Heart left ventricle (tissue), 16 donors: Measurements from ENCODE around the gene AKNA. TPM values are rescaled to one million over a fixed set of nuclear protein-coding genes. Genes with fewer than 3 reads are reported as not detected.

Source experiments
- ATAC-seq, 4 donors: fragments of 200-7000 bp; cut with Tn5 transposase; one replicate each; pipeline ENCODE4 v1.9.1; 2020 to 2022; ENCODE audit warnings: moderate library complexity in 4 of 4, mild to moderate bottlenecking in 3 of 4, moderate number of reproducible peaks in 1 of 4
- DNase-seq, 5 donors: peaks; one replicate each; pipeline ENCODE4 v3.0.0-alpha.2; 2020
- H3K27ac ChIP-seq, 12 donors: fragments of 200-600 bp; sonication (generic) in 4 of 12; one replicate each; pipeline versions ENCODE4 v1.5.0 to v1.8.0; 2016 to 2022; ENCODE audit warnings: mild to moderate bottlenecking in 2 of 12
- H3K27me3 ChIP-seq, 9 donors: fragments of 200-600 bp; sonication (generic) in 2 of 9; one replicate each; pipeline versions ENCODE4 v1.5.1 to v1.8.0; 2016 to 2022; ENCODE audit warnings: mild to moderate bottlenecking in 3 of 9
- H3K36me3 ChIP-seq, 9 donors: fragments of 200-600 bp; sonication (generic) in 2 of 9; one replicate each; pipeline versions ENCODE4 v1.5.0 to v1.8.0; 2018 to 2022; ENCODE audit warnings: mild to moderate bottlenecking in 2 of 9
- H3K4me1 ChIP-seq, 12 donors: fragments of 200-600 bp; sonication (generic) in 4 of 12; one replicate each; pipeline versions ENCODE4 v1.5.0 to v1.8.0; 2016 to 2022; ENCODE audit warnings: mild to moderate bottlenecking in 3 of 12
- H3K4me3 ChIP-seq, 12 donors: fragments of 200-600 bp; sonication (generic) in 4 of 12; one replicate each; pipeline versions ENCODE4 v1.5.0 to v1.8.0; 2017 to 2022; ENCODE audit warnings: mild to moderate bottlenecking in 9 of 12, moderate library complexity in 4 of 12
- H3K9me3 ChIP-seq, 12 donors: fragments of 200-600 bp; sonication (generic) in 4 of 12; one replicate each; pipeline versions ENCODE4 v1.5.0 to v1.8.0; 2016 to 2022; ENCODE audit warnings: mild to moderate bottlenecking in 1 of 12
- CTCF ChIP-seq, 12 donors: fragments of 200-600 bp; sonication (generic) in 4 of 12; IDR thresholded peaks; one replicate each; pipeline versions ENCODE4 v1.5.0 to v1.8.0; 2018 to 2022; ENCODE audit warnings: antibody characterized with exemption in 12 of 12, mild to moderate bottlenecking in 5 of 12
- POLR2A ChIP-seq, 2 donors: fragments of 450-650 bp; IDR thresholded peaks; one replicate each; pipeline ENCODE4 v1.6.1; 2017; ENCODE audit warnings: antibody characterized with exemption in 2 of 2, mild to moderate bottlenecking in 2 of 2, moderate library complexity in 2 of 2
- WGBS, 4 donors: extraction: QIAGEN DNeasy Blood & Tissue Kit in 2 of 4; methylation state at CpG; one replicate each; pipeline versions ENCODE4 v1.1.5 to v1.1.7; 2013 to 2018; 5-methylcytosine and 5-hydroxymethylcytosine counted together
- intact Hi-C, 10 donors: fragments of 100-400 bp; cut with DNase I; formaldehyde crosslinking; loops; one replicate each; pipeline versions ENCODE4 v1.11.1 to v1.14.2; 2022
- polyA plus RNA-seq, 2 donors: library from polyadenylated mRNA; stranded (reverse); fragments of 200-250 nt; gene quantifications; one replicate each; pipeline ENCODE4 v1.2.3, GENCODE V29; 2013
- total RNA-seq, 9 donors: library from RNA; depleted of rRNA in 2 of 9; stranded (reverse); fragments of >200 nt in 2 of 9; fragmentation: NEBNext Ultra II Directional in 3 of 9; extraction: Animal tissue kit (Norgen Biotek cat#: 25700) in 3 of 9; gene quantifications; one replicate each; pipeline versions ENCODE4 v1.1.0 to v1.2.4, GENCODE V29; 2016 to 2023
- donor health status: ischemic (EF 13 %, LVEDD 7.1; RV severe dilation, severe dysfunction).
- donor health status: healthy with polysubstance abuse.
- donor health status: DM: no; HTN: yes; CAD: no.
- donor health status: DM: no; HTN: no; CAD: no.
- donor health status: ischemic (EF 25% LVEDD 6.9; RV normal size, moderate dysfunction).
- donor health status: ischemic (EF 25% LVEDD 5.7; RV mildly dilated, moderate dysfunction).
- donor health status: healthy.
- donor health status: DM: yes; HTN: yes; CAD: no.
- donor health status: ischemic (EF 35%, LVEDD 5.7; RV mildly dilated, moderate dysfunction).
- donor health status: nonischemic (EF 11% LVEDD 7.7; RV severe dilation, severe dysfunction).
- donor health status: DM: yes; HTN: yes; CAD: no.
- donor health status: PGD.
- donor health status: ischemic (EF 29% LVEDD 5.4; RV normal size, mild dysfunction).
- donor health status: nonischemic (EF 23%, LVEDD 6.1; RV moderate dilation, normal function).

Gene AKNA
- total and polyA plus RNA-seq, 11 donors, result 2.5 to 30.8 (median 4.4) TPM

GRCh38 chr9:114303977-114304376 is 83.8 kb downstream of the AKNA start:
- no peak for TF ChIP-seq POLR2A (IDR thresholded peaks at IDR 0.05)
- TF ChIP-seq CTCF (IDR thresholded peaks at IDR 0.05), result no peak
- DNase-seq, result no peak
- intact Hi-C loops, result loop anchor here in 1 of 10 donors (5.0 kb wide), 1 partner anchor 622 kb away; no protein-coding TSS in a partner anchor

GRCh38 chr9:114303571-114303970 is 84.2 kb downstream of the AKNA start:
- no peak overlapping the region for H3K27ac ChIP-seq
- peaks cover 0 to 18% (median 5%) of the 10 kb centered on the region in 9 donors for H3K36me3 ChIP-seq
- no peaks in the 10 kb centered on the region for H3K9me3 ChIP-seq
- intact Hi-C loops, result loop anchor here in 1 of 10 donors (5.0 kb wide), 1 partner anchor 621 kb away; no protein-coding TSS in a partner anchor
- TF ChIP-seq CTCF (IDR thresholded peaks at IDR 0.05) (no peak), POLR2A (IDR thresholded peaks at IDR 0.05) (no peak)
- peaks cover 0 to 6% (median 2%) of the 10 kb centered on the region in 12 donors for H3K4me1 ChIP-seq
- ATAC-seq, result no peak
- WGBS, 4 donors, result 73 to 91% (median 84%) methylated on average over 5 of the region's 5 CpGs
- no peaks in the 10 kb centered on the region for H3K27me3 ChIP-seq
- H3K4me3 ChIP-seq, result no peak overlapping the region
- DNase-seq, result peak in 1 of 5 donors; percentile 6

More at GRCh38 chr9:114303977-114304376, 83.8 kb downstream of the AKNA start:
- no peak overlapping the region for H3K27ac ChIP-seq
- H3K9me3 ChIP-seq, result no peaks in the 10 kb centered on the region
- H3K4me1 ChIP-seq, result peaks cover 0 to 6% (median 2%) of the 10 kb centered on the region in 12 donors
- H3K4me3 ChIP-seq, result no peak overlapping the region
- peaks cover 0 to 17% (median 5%) of the 10 kb centered on the region in 9 donors for H3K36me3 ChIP-seq
- ATAC-seq, result no peak
- no peaks in the 10 kb centered on the region for H3K27me3 ChIP-seq
- WGBS, 4 donors, result 93 to 95% (median 94%) methylated on average over 4 of the region's 4 CpGs

- intact Hi-C loops, result loop anchor here in 1 of 10 donors (5.0 kb wide), 1 partner anchor 620 kb away; no protein-coding TSS in a partner anchor
- 75 to 87% (median 83%) methylated on average over 6 of the region's 6 CpGs for WGBS, 4 donors
- no peak overlapping the region for H3K4me3 ChIP-seq
- H3K27me3 ChIP-seq, result no peaks in the 10 kb centered on the region
- DNase-seq (peak in 2 of 5 donors; percentile 2 to 13), ATAC-seq (no peak)
- peaks cover 0 to 18% (median 5%) of the 10 kb centered on the region in 9 donors for H3K36me3 ChIP-seq
- H3K27ac ChIP-seq, result no peak overlapping the region
- TF ChIP-seq POLR2A (IDR thresholded peaks at IDR 0.05) (no peak), CTCF (IDR thresholded peaks at IDR 0.05) (no peak)
- peaks cover 0 to 6% (median 2%) of the 10 kb centered on the region in 12 donors for H3K4me1 ChIP-seq
- no peaks in the 10 kb centered on the region for H3K9me3 ChIP-seq
Observed at GRCh38 chr9:114302727-114303126, 85.1 kb downstream of the AKNA start.

GRCh38 chr9:114301798-114302565 is 85.8 kb downstream of the AKNA start:
- Histone ChIP-seq H3K4me1 (peaks cover 0 to 6% (median 2%) of the 10 kb centered on the region in 12 donors), H3K27me3 (no peaks in the 10 kb centered on the region), H3K9me3 (no peaks in the 10 kb centered on the region), H3K27ac (no peak overlapping the region), H3K4me3 (no peak overlapping the region), H3K36me3 (peaks cover 0 to 24% (median 5%) of the 10 kb centered on the region in 9 donors)
- no peak for TF ChIP-seq POLR2A (IDR thresholded peaks at IDR 0.05)
- TF ChIP-seq CTCF (IDR thresholded peaks at IDR 0.05), result no peak
- WGBS, 4 donors, result 84 to 95% (median 85%) methylated on average over 11 to 15 of the region's 15 CpGs
- ATAC-seq (no peak), DNase-seq (peak in 2 of 5 donors; percentile 1 to 4)
- intact Hi-C loops, result loop anchor here in 1 of 10 donors (5.0 kb wide), 1 partner anchor 620 kb away; no protein-coding TSS in a partner anchor
